Gastroesophageal sphincter (tissue), 4 donors: ENCODE measurements around the gene IGF2R. TPM values are rescaled to one million over a fixed set of nuclear protein-coding genes. Genes with fewer than 3 reads are reported as not detected.
A peak's percentile ranks its signal among the peaks of the same experiment; 100 is the strongest.
"Not testable (repeated sequence)": the region's sequence is repeated elsewhere in the genome, so short reads cannot be mapped to it uniquely, and the experiment has no call there.

Source experiments
- ATAC-seq: fragments of 150-250 bp; one replicate; pipeline ENCODE4 v1.9.1; 2016; ENCODE audit warnings: mild to moderate bottlenecking, moderate library complexity
- H3K27ac ChIP-seq, 4 donors: fragments of 200-600 bp; sonication (generic) in 3 of 4; 1 replicate in 3 of 4; 2 replicates in 1 of 4; pipeline ENCODE4 v1.5.1; 2016 to 2019
- H3K27me3 ChIP-seq: fragments of 200-600 bp; sonication (generic); one replicate; pipeline ENCODE4 v1.5.1; 2019
- H3K36me3 ChIP-seq, 2 donors: fragments of 200-600 bp; sonication (generic); one replicate each; pipeline ENCODE4 v1.5.1; 2019; ENCODE audit warnings: control low read depth in 1 of 2
- H3K4me1 ChIP-seq, 3 donors: fragments of 200-600 bp; sonication (generic); 1 replicate in 2 of 3; 2 replicates in 1 of 3; pipeline ENCODE4 v1.5.1; 2016 to 2019; ENCODE audit warnings: control low read depth in 2 of 3
- H3K4me3 ChIP-seq, 2 donors: fragments of 200-600 bp; sonication (generic); one replicate each; pipeline ENCODE4 v1.5.1; 2019; ENCODE audit warnings: mild to moderate bottlenecking in 1 of 2, moderate library complexity in 1 of 2
- H3K9me3 ChIP-seq, 3 donors: fragments of 200-600 bp; sonication (generic); one replicate each; pipeline ENCODE4 v1.5.1; 2017 to 2019; ENCODE audit warnings: control low read depth in 2 of 3
- EP300 ChIP-seq: sonication (generic); formaldehyde crosslinking; IDR thresholded peaks from one replicate; pipeline ENCODE4 v1.6.1; 2017; ENCODE audit warnings: antibody characterized with exemption, mild to moderate bottlenecking
- POLR2A ChIP-seq, 2 donors: fragments of 450-650 bp; IDR thresholded peaks; one replicate each; pipeline ENCODE4 v1.6.1; 2017; ENCODE audit warnings: antibody characterized with exemption in 2 of 2, mild to moderate bottlenecking in 2 of 2, moderate library complexity in 1 of 2
- POLR2AphosphoS5 ChIP-seq: sonication (generic); formaldehyde crosslinking; IDR thresholded peaks from one replicate; pipeline ENCODE4 v1.6.1; 2017; ENCODE audit warnings: antibody characterized with exemption
- WGBS, 2 donors: methylation state at CpG; one replicate each; pipeline ENCODE4 v1.1.5; 2018; ENCODE audit warnings: low coverage in 1 of 2; 5-methylcytosine and 5-hydroxymethylcytosine counted together
- total RNA-seq, 4 donors: library from RNA; depleted of rRNA; stranded (reverse); fragments of >200 nt; gene quantifications; one replicate each; pipeline ENCODE4 v1.1.0, GENCODE V29; 2016
- TF ChIP-seq, protein P1 (sequence below), 4 experiments: fragments of 200-600 bp in 2 of 4; fragments of 450-650 bp in 2 of 4; sonication (generic) in 1 of 4; IDR thresholded peaks; one replicate each; pipeline ENCODE4 v1.5.1; 2017 to 2019; ENCODE audit warnings: antibody characterized with exemption in 4 of 4, mild to moderate bottlenecking in 2 of 4, moderate library complexity in 2 of 4

IGF2R gene, protein sequence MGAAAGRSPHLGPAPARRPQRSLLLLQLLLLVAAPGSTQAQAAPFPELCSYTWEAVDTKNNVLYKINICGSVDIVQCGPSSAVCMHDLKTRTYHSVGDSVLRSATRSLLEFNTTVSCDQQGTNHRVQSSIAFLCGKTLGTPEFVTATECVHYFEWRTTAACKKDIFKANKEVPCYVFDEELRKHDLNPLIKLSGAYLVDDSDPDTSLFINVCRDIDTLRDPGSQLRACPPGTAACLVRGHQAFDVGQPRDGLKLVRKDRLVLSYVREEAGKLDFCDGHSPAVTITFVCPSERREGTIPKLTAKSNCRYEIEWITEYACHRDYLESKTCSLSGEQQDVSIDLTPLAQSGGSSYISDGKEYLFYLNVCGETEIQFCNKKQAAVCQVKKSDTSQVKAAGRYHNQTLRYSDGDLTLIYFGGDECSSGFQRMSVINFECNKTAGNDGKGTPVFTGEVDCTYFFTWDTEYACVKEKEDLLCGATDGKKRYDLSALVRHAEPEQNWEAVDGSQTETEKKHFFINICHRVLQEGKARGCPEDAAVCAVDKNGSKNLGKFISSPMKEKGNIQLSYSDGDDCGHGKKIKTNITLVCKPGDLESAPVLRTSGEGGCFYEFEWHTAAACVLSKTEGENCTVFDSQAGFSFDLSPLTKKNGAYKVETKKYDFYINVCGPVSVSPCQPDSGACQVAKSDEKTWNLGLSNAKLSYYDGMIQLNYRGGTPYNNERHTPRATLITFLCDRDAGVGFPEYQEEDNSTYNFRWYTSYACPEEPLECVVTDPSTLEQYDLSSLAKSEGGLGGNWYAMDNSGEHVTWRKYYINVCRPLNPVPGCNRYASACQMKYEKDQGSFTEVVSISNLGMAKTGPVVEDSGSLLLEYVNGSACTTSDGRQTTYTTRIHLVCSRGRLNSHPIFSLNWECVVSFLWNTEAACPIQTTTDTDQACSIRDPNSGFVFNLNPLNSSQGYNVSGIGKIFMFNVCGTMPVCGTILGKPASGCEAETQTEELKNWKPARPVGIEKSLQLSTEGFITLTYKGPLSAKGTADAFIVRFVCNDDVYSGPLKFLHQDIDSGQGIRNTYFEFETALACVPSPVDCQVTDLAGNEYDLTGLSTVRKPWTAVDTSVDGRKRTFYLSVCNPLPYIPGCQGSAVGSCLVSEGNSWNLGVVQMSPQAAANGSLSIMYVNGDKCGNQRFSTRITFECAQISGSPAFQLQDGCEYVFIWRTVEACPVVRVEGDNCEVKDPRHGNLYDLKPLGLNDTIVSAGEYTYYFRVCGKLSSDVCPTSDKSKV (N-terminal part only)
- 10 to 100 TPM; 47.9 to 81.3 (median 52.7) TPM for total RNA-seq

DNA sequence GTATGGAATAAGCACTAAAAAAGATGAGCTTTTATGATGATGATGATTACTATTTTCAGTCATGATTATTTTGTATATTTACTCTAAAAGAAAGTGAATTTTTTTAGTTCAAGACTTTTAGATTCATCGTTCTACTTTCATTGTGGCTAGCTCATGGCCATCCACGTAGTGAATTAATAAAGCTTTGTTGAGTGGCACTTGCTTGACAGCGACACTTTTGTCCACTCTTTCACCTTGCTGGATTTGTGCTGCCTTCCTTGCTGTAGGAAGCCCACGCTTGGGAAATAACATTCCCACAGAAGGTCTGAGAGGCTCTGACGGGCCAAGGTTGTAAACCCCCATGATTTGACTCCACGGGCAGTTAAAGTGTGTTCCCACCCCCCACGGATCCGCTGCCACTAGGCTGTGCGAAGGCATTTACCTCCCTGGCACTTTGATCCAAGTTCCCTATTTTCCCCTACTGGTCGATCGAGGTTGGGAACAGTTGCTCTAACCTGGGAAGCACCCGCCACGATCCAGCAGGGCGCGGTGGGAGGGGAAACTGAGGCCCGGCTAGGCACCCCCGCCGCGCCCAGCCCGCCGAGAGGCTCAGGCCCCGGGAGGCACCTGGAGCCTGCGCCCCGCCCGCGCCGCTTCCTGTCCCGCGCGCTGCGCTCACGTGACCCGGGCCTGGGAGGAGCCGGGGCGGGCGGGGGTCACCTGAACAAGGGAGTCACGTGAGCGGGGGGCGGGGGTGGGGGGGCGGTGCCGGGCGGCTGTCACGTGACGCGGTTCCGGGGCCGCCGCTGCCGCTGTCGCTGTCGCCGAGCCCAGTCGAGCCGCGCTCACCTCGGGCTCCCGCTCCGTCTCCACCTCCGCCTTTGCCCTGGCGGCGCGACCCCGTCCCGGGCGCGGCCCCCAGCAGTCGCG, at the start of gene IGF2R:
Gene IGF2R, plus strand, starts transcription at position 788 of the 909 bp plus-strand sequence. CDS start 165 bp downstream, outside the sequence.
- Histone ChIP-seq H3K36me3 (no peaks in the 10 kb centered on the region), H3K9me3 (no peaks in the 10 kb centered on the region), H3K27me3 (peaks cover 11% of the 10 kb centered on the region), H3K4me3 (peak within 1 kb of the TSS; percentile 93 to 94), H3K27ac (peak within 1 kb of the TSS; percentile 84 to 93 (median 90)), H3K4me1 (peaks cover 0 to 45% (median 12%) of the 10 kb centered on the region in 3 donors)
- 7% methylated on average over 2 to 10 of the region's 68 CpGs for WGBS, 2 donors
- ATAC-seq, result peak; percentile 91
- peak; percentile 79 to 89 for TF ChIP-seq POLR2A (IDR thresholded peaks at IDR 0.05)
- TF ChIP-seq, protein P1, sequence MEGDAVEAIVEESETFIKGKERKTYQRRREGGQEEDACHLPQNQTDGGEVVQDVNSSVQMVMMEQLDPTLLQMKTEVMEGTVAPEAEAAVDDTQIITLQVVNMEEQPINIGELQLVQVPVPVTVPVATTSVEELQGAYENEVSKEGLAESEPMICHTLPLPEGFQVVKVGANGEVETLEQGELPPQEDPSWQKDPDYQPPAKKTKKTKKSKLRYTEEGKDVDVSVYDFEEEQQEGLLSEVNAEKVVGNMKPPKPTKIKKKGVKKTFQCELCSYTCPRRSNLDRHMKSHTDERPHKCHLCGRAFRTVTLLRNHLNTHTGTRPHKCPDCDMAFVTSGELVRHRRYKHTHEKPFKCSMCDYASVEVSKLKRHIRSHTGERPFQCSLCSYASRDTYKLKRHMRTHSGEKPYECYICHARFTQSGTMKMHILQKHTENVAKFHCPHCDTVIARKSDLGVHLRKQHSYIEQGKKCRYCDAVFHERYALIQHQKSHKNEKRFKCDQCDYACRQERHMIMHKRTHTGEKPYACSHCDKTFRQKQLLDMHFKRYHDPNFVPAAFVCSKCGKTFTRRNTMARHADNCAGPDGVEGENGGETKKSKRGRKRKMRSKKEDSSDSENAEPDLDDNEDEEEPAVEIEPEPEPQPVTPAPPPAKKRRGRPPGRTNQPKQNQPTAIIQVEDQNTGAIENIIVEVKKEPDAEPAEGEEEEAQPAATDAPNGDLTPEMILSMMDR (IDR thresholded peaks at IDR 0.05), result peak in 3 of 4 experiments; percentile 36 to 45 (median 42)
- no peak for TF ChIP-seq EP300
- peak; percentile 60 for TF ChIP-seq POLR2AphosphoS5

DNA sequence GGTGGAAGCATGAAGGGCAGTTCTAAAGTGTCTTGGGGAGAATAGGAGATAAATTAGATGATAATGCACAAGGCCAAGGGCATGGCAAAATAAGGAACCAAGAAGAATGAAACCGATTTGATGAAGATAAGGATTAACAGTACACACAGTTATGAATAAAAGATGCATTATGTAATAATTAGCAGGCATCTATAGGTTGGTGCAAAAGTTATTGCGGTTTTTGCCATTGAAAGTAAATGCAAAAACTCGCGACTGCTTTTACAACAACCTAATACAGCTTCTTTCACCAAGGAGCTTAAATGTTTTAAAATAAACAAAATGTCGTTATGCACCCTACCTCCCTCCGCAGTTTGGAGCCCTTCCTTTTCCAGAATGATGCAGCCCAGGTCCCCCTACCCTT, 49.1 kb upstream of the IGF2R start:
- ATAC-seq, result no peak
- Histone ChIP-seq H3K4me1 (peaks cover 0 to 4% (median 0%) of the 10 kb centered on the region in 3 donors), H3K4me3 (no peak overlapping the region), H3K27ac (no peak overlapping the region), H3K9me3 (no peaks in the 10 kb centered on the region), H3K36me3 (no peaks in the 10 kb centered on the region), H3K27me3 (peaks cover 2% of the 10 kb centered on the region)
- 75 to 85% methylated on average over 6 of the region's 6 CpGs for WGBS, 2 donors
- TF ChIP-seq POLR2A (IDR thresholded peaks at IDR 0.05) (no peak), EP300 (no peak), POLR2AphosphoS5 (no peak)
- TF ChIP-seq, protein P1 (IDR thresholded peaks at IDR 0.05), result no peak

DNA sequence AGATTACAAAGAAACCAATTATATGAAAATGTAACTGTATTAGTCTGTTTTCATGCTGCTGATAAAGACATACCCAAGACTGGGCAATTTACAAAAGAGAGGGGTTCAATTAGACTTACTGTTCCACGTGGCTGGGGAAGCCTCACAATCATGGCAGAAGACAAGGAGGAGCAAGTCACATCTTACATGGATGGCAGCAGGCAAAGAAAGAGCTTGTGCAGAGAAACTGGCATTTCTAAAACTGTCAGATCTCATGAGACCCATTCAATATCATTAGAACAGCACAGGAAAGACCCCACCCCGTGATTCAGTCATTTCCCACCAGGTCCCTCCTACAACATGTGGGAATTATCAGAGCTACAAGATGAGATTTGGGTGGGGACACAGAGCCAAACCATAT, 44.7 kb upstream of the IGF2R start:
- H3K9me3 ChIP-seq, H3K27ac ChIP-seq, ATAC-seq, H3K27me3 ChIP-seq, H3K4me3 ChIP-seq, H3K36me3 ChIP-seq: not testable (repeated sequence)
- WGBS, 2 donors, result 63 to 77% methylated on average over 1 to 2 of the region's 2 CpGs
- peaks cover 0 to 14% (median 0%) of the 10 kb centered on the region in 3 donors for H3K4me1 ChIP-seq

DNA sequence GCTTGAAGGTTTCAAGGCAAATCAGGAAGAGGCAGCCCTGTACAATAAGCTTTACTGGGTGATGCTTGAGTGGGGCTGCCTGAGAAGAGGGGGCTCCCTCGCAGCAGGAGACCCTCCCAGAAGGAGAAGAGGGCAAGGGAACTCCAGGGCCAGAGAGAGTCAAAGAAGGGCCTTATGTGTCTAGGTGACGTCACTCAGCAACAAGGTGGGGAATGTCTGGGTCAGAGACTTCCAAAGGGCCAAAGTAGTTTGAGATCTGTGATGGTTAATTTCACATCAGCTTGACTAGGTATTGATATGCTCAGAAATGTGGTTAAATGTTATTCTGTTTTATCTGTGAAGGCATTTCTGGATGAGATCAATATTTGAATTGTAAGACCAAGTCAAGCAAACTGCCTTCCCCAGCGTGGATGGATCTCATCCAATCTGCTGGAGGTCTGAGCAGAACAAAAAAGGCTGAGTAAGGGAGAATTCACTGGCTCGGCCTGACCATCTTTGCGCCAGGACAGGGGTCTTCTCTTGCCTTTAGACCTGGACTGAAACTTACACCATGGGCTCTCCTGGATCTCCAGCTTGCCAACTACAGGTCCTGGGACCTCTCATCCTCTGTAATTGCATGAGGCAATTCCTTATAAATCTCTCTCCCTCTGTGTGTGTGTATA, 42.2 kb upstream of the IGF2R start:
- peaks cover 0 to 14% (median 0%) of the 10 kb centered on the region in 3 donors for H3K4me1 ChIP-seq
- no peak for ATAC-seq
- no peak overlapping the region for H3K27ac ChIP-seq
- no peaks in the 10 kb centered on the region for H3K9me3 ChIP-seq
- no peaks in the 10 kb centered on the region for H3K36me3 ChIP-seq
- no peaks in the 10 kb centered on the region for H3K27me3 ChIP-seq
- no peak for TF ChIP-seq POLR2AphosphoS5
- no peak for TF ChIP-seq POLR2A (IDR thresholded peaks at IDR 0.05)
- TF ChIP-seq EP300, result no peak
- TF ChIP-seq, protein P1 (IDR thresholded peaks at IDR 0.05), result no peak
- H3K4me3 ChIP-seq, result no peak overlapping the region
- 77 to 80% methylated on average over 2 to 5 of the region's 5 CpGs for WGBS, 2 donors
